Esophagus muscularis mucosa (tissue), 3 donors: Measurements from ENCODE around the gene KIF2A.

Source experiments
- POLR2A ChIP-seq: fragments of 450-650 bp; IDR thresholded peaks from one replicate; pipeline ENCODE4 v1.6.1; 2017; ENCODE audit warnings: antibody characterized with exemption, moderate library complexity, mild to moderate bottlenecking, low read depth
- POLR2AphosphoS5 ChIP-seq, 2 donors: sonication (generic); formaldehyde crosslinking; IDR thresholded peaks; one replicate each; pipeline ENCODE4 v1.6.1; 2017; ENCODE audit warnings: antibody characterized with exemption in 2 of 2
- TF ChIP-seq, protein P1 (sequence below), 3 experiments: fragments of 200-600 bp in 2 of 3; fragments of 450-650 bp in 1 of 3; sonication (generic) in 2 of 3; IDR thresholded peaks; one replicate each; pipeline ENCODE4 v1.5.1; 2017 to 2019; ENCODE audit warnings: antibody characterized with exemption in 3 of 3, mild to moderate bottlenecking in 2 of 3, moderate library complexity in 1 of 3

DNA sequence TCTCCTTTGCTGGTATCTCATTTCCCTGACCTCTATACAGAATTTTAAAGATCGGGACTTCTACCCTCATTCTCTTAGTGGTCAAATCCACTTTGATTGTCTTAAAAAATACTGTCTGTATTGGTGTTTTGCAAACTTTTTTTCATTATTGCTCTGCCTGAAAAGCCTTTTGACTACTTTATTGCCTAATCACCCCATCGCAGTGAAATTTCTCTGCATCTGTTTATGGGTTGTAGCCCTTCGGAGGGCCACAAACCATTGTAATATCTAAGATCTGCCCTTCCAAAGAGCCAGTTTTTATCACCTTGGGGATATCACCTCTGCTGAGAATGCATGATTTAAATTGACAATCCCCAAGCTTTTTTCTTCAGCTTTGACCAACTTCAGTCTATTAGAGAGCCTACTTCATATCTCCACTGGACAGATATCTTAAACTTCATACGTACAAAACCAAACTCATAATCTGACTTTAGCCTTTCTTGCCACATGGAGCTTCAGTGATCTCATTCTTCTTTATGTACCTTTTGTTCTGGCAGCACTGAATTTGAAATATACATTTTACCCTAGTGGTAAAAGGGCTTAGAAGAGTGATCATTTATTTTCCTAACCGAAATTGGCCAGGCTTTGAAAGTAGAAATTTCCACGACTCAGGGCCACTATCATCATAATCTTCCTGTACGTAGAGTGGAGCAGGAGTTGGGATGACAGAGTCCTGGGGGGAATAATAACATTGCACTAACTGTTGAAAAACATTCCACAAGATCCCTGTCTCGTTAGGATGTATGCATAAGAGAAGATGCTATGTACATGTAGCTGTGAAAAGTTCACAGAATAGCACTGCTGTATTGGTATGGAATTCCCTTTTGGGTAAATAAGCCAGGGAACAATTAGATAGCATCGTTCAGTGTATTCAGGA is 21.4 kb downstream of the KIF2A start:
- TF ChIP-seq, protein P1, sequence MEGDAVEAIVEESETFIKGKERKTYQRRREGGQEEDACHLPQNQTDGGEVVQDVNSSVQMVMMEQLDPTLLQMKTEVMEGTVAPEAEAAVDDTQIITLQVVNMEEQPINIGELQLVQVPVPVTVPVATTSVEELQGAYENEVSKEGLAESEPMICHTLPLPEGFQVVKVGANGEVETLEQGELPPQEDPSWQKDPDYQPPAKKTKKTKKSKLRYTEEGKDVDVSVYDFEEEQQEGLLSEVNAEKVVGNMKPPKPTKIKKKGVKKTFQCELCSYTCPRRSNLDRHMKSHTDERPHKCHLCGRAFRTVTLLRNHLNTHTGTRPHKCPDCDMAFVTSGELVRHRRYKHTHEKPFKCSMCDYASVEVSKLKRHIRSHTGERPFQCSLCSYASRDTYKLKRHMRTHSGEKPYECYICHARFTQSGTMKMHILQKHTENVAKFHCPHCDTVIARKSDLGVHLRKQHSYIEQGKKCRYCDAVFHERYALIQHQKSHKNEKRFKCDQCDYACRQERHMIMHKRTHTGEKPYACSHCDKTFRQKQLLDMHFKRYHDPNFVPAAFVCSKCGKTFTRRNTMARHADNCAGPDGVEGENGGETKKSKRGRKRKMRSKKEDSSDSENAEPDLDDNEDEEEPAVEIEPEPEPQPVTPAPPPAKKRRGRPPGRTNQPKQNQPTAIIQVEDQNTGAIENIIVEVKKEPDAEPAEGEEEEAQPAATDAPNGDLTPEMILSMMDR (IDR thresholded peaks at IDR 0.05): no peak
- TF ChIP-seq POLR2AphosphoS5 (IDR thresholded peaks at IDR 0.05): no peak
- no peak for TF ChIP-seq POLR2A
